Measurements from ENCODE around the gene EDN2. TPM values are rescaled to one million over a fixed set of nuclear protein-coding genes. Genes with fewer than 3 reads are reported as not detected.

EDN2 gene
- total RNA-seq, 1 experiment from 2014 or later = 0.24 TPM

DNA sequence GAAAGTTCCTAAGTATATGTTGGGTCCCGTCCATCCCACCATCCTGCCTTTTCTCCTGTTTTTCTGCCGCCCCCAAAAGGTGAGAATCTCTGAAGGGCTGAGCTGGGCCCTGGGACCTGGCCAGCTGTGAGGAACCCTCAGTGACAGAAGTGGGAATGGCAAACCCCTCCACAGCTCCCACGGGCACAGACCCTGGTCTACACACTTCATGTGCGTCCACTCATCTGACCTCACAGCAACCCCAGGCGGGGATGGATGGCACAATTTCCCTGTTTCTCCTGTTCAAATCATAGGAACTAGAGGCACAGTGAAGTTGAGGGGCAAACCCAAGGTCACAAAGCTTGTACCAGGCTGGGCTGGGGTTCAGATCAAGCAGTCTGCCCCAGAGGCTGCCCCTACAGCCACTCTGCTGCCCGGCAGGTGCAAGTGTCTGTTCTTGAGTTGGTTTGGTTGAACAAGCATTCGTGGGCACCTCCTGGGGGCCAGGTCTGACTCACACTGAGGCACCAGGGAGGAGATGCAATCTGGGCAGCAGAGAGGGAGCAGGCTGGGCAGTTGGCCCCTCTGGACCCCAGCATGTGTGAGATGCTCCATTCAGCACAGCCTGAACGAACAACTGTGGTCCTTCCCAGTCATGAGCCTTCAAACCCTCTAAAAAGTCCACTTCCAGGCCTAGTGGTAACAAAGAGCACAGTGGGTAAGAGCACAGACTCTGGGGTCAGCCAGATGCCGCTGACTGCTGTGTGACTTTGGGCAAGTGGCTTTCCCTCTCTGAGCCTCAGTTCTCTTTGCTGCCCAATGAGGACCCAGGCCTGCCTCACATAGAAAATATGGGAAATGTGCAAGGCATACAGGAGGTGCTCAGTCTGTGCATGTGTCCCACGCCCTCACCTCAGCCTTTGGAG, 4.0 kb downstream of the EDN2 start:
- Histone ChIP-seq H3K79me2 (ENCODE audit: insufficient read depth, low read length) (no peaks in the 10 kb centered on the region), H2BK12ac (ENCODE audit: insufficient read length, low read depth, low read length) (no peak overlapping the region), H3K4me2 (ENCODE audit: insufficient read depth, insufficient read length, low read length) (no peak overlapping the region), H3K9me3 (ENCODE audit: control insufficient read depth, low read depth, low read length) (no peaks in the 10 kb centered on the region), H4K5ac (ENCODE audit: insufficient read length, low read depth, low read length) (no peak overlapping the region), H3T11ph (ENCODE audit: low read length) (no peak overlapping the region), H2AK5ac (ENCODE audit: insufficient read length, low read length) (no peak overlapping the region), H3K14ac (ENCODE audit: insufficient read depth, low read length) (no peak overlapping the region), H2AFZ (ENCODE audit: low read length) (no peak overlapping the region), H2BK5ac (ENCODE audit: insufficient read length, low read length) (no peak overlapping the region), H2BK120ac (ENCODE audit: low read depth, low read length, poor library complexity, severe bottlenecking) (no peak overlapping the region), H3K23me2 (ENCODE audit: insufficient read length, low read depth, low read length, poor library complexity, severe bottlenecking) (no peaks in the 10 kb centered on the region), H3K9ac (ENCODE audit: extremely low read depth, insufficient read length, low read length) (no peak overlapping the region), H2BK20ac (ENCODE audit: low read depth, low read length, poor library complexity, severe bottlenecking) (no peak overlapping the region), H3K18ac (ENCODE audit: insufficient read length, low read depth, low read length) (no peak overlapping the region), H4K91ac (ENCODE audit: insufficient read length, low read depth, low read length) (no peak overlapping the region), H3K27ac (ENCODE audit: insufficient read length, low read depth, low read length) (no peak overlapping the region), H3K4ac (ENCODE audit: low read depth, low read length) (no peak overlapping the region), H3K4me1 (ENCODE audit: insufficient read depth, low read length) (no peaks in the 10 kb centered on the region), H3K79me1 (ENCODE audit: insufficient read depth, low read depth, low read length, poor library complexity, severe bottlenecking) (no peaks in the 10 kb centered on the region), H2BK15ac (ENCODE audit: low read depth, low read length) (no peak overlapping the region), H3K23ac (ENCODE audit: insufficient read length, low read depth, low read length) (no peak overlapping the region), H3K27me3 (ENCODE audit: insufficient read depth, low read length) (no peaks in the 10 kb centered on the region), H4K8ac (replicated peaks; ENCODE audit: insufficient read length, low read depth, low read length) (no peak overlapping the region), H3K56ac (ENCODE audit: insufficient read length, low read depth, low read length) (no peak overlapping the region), H4K20me1 (ENCODE audit: control insufficient read depth, insufficient read depth, insufficient read length) (no peaks in the 10 kb centered on the region)
- TF ChIP-seq, protein P1, sequence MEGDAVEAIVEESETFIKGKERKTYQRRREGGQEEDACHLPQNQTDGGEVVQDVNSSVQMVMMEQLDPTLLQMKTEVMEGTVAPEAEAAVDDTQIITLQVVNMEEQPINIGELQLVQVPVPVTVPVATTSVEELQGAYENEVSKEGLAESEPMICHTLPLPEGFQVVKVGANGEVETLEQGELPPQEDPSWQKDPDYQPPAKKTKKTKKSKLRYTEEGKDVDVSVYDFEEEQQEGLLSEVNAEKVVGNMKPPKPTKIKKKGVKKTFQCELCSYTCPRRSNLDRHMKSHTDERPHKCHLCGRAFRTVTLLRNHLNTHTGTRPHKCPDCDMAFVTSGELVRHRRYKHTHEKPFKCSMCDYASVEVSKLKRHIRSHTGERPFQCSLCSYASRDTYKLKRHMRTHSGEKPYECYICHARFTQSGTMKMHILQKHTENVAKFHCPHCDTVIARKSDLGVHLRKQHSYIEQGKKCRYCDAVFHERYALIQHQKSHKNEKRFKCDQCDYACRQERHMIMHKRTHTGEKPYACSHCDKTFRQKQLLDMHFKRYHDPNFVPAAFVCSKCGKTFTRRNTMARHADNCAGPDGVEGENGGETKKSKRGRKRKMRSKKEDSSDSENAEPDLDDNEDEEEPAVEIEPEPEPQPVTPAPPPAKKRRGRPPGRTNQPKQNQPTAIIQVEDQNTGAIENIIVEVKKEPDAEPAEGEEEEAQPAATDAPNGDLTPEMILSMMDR (conservative IDR thresholded peaks at IDR 0.05) = no peak
- peaks cover 2% of the 10 kb centered on the region for H3K27me3 Mint-ChIP-seq (ENCODE audit: low read depth)
- H3K27ac Mint-ChIP-seq = no peak overlapping the region
- no peaks in the 10 kb centered on the region for H3K36me3 Mint-ChIP-seq (ENCODE audit: insufficient read depth in 1 of 3, low read depth in 3 of 3)
- peaks cover 28 to 41% of the 10 kb centered on the region in 2 experiments for H3K4me1 Mint-ChIP-seq
- DNase-seq = no peak
- no peak overlapping the region for H3K4me3 Mint-ChIP-seq
- WGBS (ENCODE audit: extremely low coverage, insufficient read length, low lambda C conversion rate) = no CpG with 5 or more reads among the region's 10 CpGs
- no peaks in the 10 kb centered on the region; a peak in 2 of 5 replicates for H3K9me3 Mint-ChIP-seq

Data from H9 (cell line).